Stomach smooth muscle (tissue), 2 donors: ENCODE measurements around the gene AEN.

Experiments
- H3K27ac ChIP-seq: one replicate; pipeline ENCODE4 v1.7.0; 2013; ENCODE audit warnings: mild to moderate bottlenecking, low read length, inconsistent platforms
- H3K27me3 ChIP-seq, 2 donors: one replicate each; pipeline ENCODE4 v1.7.0; 2013; ENCODE audit warnings: low read length in 2 of 2; ENCODE audit not compliant: insufficient read depth in 2 of 2, control insufficient read depth in 1 of 2
- H3K36me3 ChIP-seq, 2 donors: one replicate each; pipeline ENCODE4 v1.7.0; 2013; ENCODE audit warnings: low read length in 2 of 2; ENCODE audit not compliant: control insufficient read depth in 2 of 2, insufficient read depth in 2 of 2
- H3K4me1 ChIP-seq: one replicate; pipeline ENCODE4 v1.7.0; 2013; ENCODE audit warnings: low read length; ENCODE audit not compliant: control insufficient read depth, insufficient read depth
- H3K4me3 ChIP-seq, 2 donors: one replicate each; pipeline ENCODE4 v1.7.0; 2013; ENCODE audit warnings: low read length in 2 of 2
- H3K9ac ChIP-seq, 2 donors: one replicate each; pipeline ENCODE4 v1.7.0; 2013; ENCODE audit warnings: low read length in 2 of 2, mild to moderate bottlenecking in 1 of 2
- H3K9me3 ChIP-seq, 2 donors: one replicate each; pipeline ENCODE4 v1.7.0; 2013; ENCODE audit warnings: low read length in 2 of 2; ENCODE audit not compliant: control insufficient read depth in 2 of 2
- donor health status: healthy.
- donor health status: Pancreatic carcinoma.

Gene AEN

GRCh38 chr15:88658972-88659931 lies 38.1 kb downstream of the AEN start:
- no peaks in the 10 kb centered on the region for H3K9me3 ChIP-seq
- peaks cover 3% of the 10 kb centered on the region for H3K4me1 ChIP-seq
- no peak overlapping the region for H3K4me3 ChIP-seq
- no peaks in the 10 kb centered on the region for H3K36me3 ChIP-seq
- no peak overlapping the region for H3K9ac ChIP-seq
- H3K27me3 ChIP-seq: peaks cover 5 to 6% of the 10 kb centered on the region in 2 donors
- H3K27ac ChIP-seq: no peak overlapping the region

GRCh38 chr15:88661041-88661700 lies 40.0 kb downstream of the AEN start:
- peaks cover 3% of the 10 kb centered on the region for H3K4me1 ChIP-seq
- no peak overlapping the region for H3K9ac ChIP-seq
- H3K9me3 ChIP-seq: no peaks in the 10 kb centered on the region
- no peaks in the 10 kb centered on the region for H3K36me3 ChIP-seq
- H3K27ac ChIP-seq: no peak overlapping the region
- H3K4me3 ChIP-seq: no peak overlapping the region
- H3K27me3 ChIP-seq: peaks cover 5 to 6% of the 10 kb centered on the region in 2 donors

- Histone ChIP-seq H3K27me3 (peaks cover 2 to 6% of the 10 kb centered on the region in 2 donors), H3K36me3 (no peaks in the 10 kb centered on the region), H3K4me1 (peaks cover 3% of the 10 kb centered on the region), H3K4me3 (no peak overlapping the region), H3K9me3 (no peaks in the 10 kb centered on the region), H3K9ac (no peak overlapping the region), H3K27ac (no peak overlapping the region)
These were observed 40.8 kb downstream of the AEN start for GRCh38 chr15:88661761-88662556.

- no peaks in the 10 kb centered on the region for H3K9me3 ChIP-seq
- H3K9ac ChIP-seq: no peak overlapping the region
- H3K27ac ChIP-seq: no peak overlapping the region
- H3K4me1 ChIP-seq: peaks cover 3% of the 10 kb centered on the region
- peaks cover 0 to 6% of the 10 kb centered on the region in 2 donors for H3K27me3 ChIP-seq
- H3K4me3 ChIP-seq: no peak overlapping the region
- H3K36me3 ChIP-seq: no peaks in the 10 kb centered on the region
These were observed 42.0 kb downstream of the AEN start for GRCh38 chr15:88663141-88663621.

GRCh38 chr15:88664151-88664778 lies 43.1 kb downstream of the AEN start:
- Histone ChIP-seq H3K4me3 (no peak overlapping the region), H3K36me3 (no peaks in the 10 kb centered on the region), H3K9me3 (no peaks in the 10 kb centered on the region), H3K9ac (no peak overlapping the region), H3K27ac (no peak overlapping the region), H3K27me3 (peaks cover 0 to 3% of the 10 kb centered on the region in 2 donors), H3K4me1 (no peaks in the 10 kb centered on the region)

- Histone ChIP-seq H3K4me1 (no peaks in the 10 kb centered on the region), H3K9me3 (no peaks in the 10 kb centered on the region), H3K36me3 (no peaks in the 10 kb centered on the region), H3K9ac (no peak overlapping the region), H3K27me3 (no peaks in the 10 kb centered on the region), H3K27ac (no peak overlapping the region), H3K4me3 (no peak overlapping the region)
These were observed 53.5 kb downstream of the AEN start for GRCh38 chr15:88674661-88675060.

- Histone ChIP-seq H3K36me3 (no peaks in the 10 kb centered on the region), H3K27me3 (no peaks in the 10 kb centered on the region), H3K9ac (no peak overlapping the region), H3K4me1 (no peaks in the 10 kb centered on the region), H3K27ac (no peak overlapping the region), H3K9me3 (no peaks in the 10 kb centered on the region), H3K4me3 (no peak overlapping the region)
These were observed 57.6 kb downstream of the AEN start for GRCh38 chr15:88678755-88679154.

GRCh38 chr15:88680241-88681001 lies 59.3 kb downstream of the AEN start:
- Histone ChIP-seq H3K9ac (no peak overlapping the region), H3K36me3 (no peaks in the 10 kb centered on the region)

GRCh38 chr15:88681610-88682221 lies 60.6 kb downstream of the AEN start:
- Histone ChIP-seq H3K36me3 (no peaks in the 10 kb centered on the region), H3K9ac (no peak overlapping the region), H3K4me3 (no peak overlapping the region), H3K27ac (no peak overlapping the region), H3K27me3 (peaks cover 0 to 4% of the 10 kb centered on the region in 2 donors), H3K9me3 (no peaks in the 10 kb centered on the region), H3K4me1 (no peaks in the 10 kb centered on the region)

More at GRCh38 chr15:88680241-88681001, 59.3 kb downstream of the AEN start:
- H3K27me3 ChIP-seq: no peaks in the 10 kb centered on the region
- no peaks in the 10 kb centered on the region for H3K9me3 ChIP-seq
- no peaks in the 10 kb centered on the region for H3K4me1 ChIP-seq
- H3K27ac ChIP-seq: no peak overlapping the region
- no peak overlapping the region for H3K4me3 ChIP-seq
